Measurements from ENCODE around the gene KLK1.

DNA sequence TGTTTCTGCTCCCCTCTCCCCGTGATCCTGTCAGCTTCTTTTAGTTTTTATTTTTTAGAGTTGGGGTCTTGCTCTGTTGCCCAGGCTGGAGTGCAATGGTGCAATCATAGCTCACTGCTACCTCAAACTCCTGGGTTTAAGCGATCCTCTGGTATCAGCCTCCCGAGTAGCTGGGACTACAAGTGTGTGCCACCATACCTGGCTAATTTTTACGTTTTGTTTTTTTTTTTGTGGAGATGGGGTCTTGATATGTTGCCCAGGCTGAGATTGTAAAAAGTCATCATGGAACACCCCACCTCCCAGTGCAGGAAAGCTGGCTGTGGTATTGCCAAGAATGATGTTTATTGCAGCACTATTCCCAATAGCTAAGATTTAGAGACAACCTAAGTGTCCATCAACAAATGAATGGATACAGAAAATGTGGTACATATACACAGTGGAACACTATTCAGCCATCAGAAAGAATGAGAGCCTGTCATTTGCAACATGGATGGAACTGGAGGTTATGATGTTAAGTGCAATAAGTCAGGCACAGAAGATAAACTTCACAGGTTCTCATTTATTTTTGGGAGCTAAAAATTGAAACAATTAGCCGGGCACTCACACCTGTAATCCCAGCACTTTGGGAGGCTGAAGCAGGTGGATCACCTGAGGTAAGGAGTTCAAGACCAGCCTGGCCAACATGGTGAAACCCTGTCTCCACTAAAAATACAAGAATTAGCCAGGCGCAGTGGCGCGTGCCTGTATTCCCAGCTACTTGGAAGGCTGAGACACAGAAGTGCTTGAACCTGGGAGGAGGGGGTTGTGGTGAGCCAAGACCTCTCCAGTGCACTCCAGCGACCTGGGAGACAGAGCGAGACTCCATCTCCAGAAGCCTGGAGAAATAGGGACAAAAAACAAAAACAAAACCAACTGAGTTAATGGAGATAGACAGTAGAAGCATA, 16.4 kb upstream of the KLK1 start:
- no peak for TF ChIP-seq RAD21 (IDR thresholded peaks at IDR 0.05; ENCODE audit: low read depth)
- no peak for TF ChIP-seq CEBPB (IDR thresholded peaks at IDR 0.05)
- TF ChIP-seq EP300 (IDR thresholded peaks at IDR 0.05; ENCODE audit: borderline replicate concordance): no peak
- TF ChIP-seq TAF1 (IDR thresholded peaks at IDR 0.05; ENCODE audit: low read depth): no peak
